ENCODE results near the gene CD244. TPM values are rescaled to one million over a fixed set of nuclear protein-coding genes. Genes with fewer than 3 reads are reported as not detected.

CD244 gene
- total RNA-seq, 2 donors from 2014 or later, result 0.55 to 1.1 TPM

GRCh38 chr1:160799641-160800040 lies 63.0 kb downstream of the CD244 start:
- Histone ChIP-seq H3K27me3 (replicated peaks; ENCODE audit: insufficient read depth) (no peaks in the 10 kb centered on the region), H3K27ac (no peak overlapping the region), H3K9me3 (no peaks in the 10 kb centered on the region), H3K4me3 (no peak overlapping the region), H3K4me1 (replicated peaks) (no peaks in the 10 kb centered on the region), H3K36me3 (no peaks in the 10 kb centered on the region)
- 94% methylated on average over 5 of the region's 5 CpGs for WGBS
- DNase-seq (ENCODE audit: low spot score), result no peak
- TF ChIP-seq CTCF (IDR thresholded peaks at IDR 0.05) (no peak), POLR2AphosphoS5 (IDR thresholded peaks at IDR 0.05) (no peak)
- intact Hi-C loops (cut with DNase I), result no loop called here

GRCh38 chr1:160798439-160798838 lies 64.2 kb downstream of the CD244 start:
- WGBS, result 94% methylated on average over 2 of the region's 2 CpGs
- no peak for DNase-seq (ENCODE audit: low spot score)

GRCh38 chr1:160797861-160798273 lies 64.8 kb downstream of the CD244 start:
- 35% methylated on average over 4 of the region's 4 CpGs for WGBS
- Histone ChIP-seq H3K27ac (no peak overlapping the region), H3K36me3 (no peaks in the 10 kb centered on the region), H3K9me3 (no peaks in the 10 kb centered on the region), H3K27me3 (replicated peaks; ENCODE audit: insufficient read depth) (no peaks in the 10 kb centered on the region), H3K4me1 (replicated peaks) (no peaks in the 10 kb centered on the region), H3K4me3 (no peak overlapping the region)
- DNase-seq (ENCODE audit: low spot score), result no peak
- TF ChIP-seq POLR2AphosphoS5 (IDR thresholded peaks at IDR 0.05) (no peak), POLR2A (IDR thresholded peaks at IDR 0.05) (no peak), CTCF (IDR thresholded peaks at IDR 0.05) (no peak)
- intact Hi-C loops (cut with DNase I), result no loop called here

More at GRCh38 chr1:160798439-160798838, 64.2 kb downstream of the CD244 start:
- intact Hi-C loops (cut with DNase I), result no loop called here
- Histone ChIP-seq H3K4me3 (no peak overlapping the region), H3K27ac (no peak overlapping the region), H3K27me3 (replicated peaks; ENCODE audit: insufficient read depth) (no peaks in the 10 kb centered on the region), H3K36me3 (no peaks in the 10 kb centered on the region), H3K4me1 (replicated peaks) (no peaks in the 10 kb centered on the region), H3K9me3 (no peaks in the 10 kb centered on the region)
- TF ChIP-seq POLR2AphosphoS5 (IDR thresholded peaks at IDR 0.05) (no peak), CTCF (IDR thresholded peaks at IDR 0.05) (no peak), POLR2A (IDR thresholded peaks at IDR 0.05) (no peak)

GRCh38 chr1:160797271-160797709 lies 65.4 kb downstream of the CD244 start:
- no peak for DNase-seq (ENCODE audit: low spot score)
- WGBS, result 64% methylated on average over 3 of the region's 3 CpGs
- Histone ChIP-seq H3K4me1 (replicated peaks) (no peaks in the 10 kb centered on the region), H3K4me3 (no peak overlapping the region), H3K36me3 (no peaks in the 10 kb centered on the region), H3K9me3 (no peaks in the 10 kb centered on the region), H3K27ac (no peak overlapping the region), H3K27me3 (replicated peaks; ENCODE audit: insufficient read depth) (no peaks in the 10 kb centered on the region)
- TF ChIP-seq CTCF (IDR thresholded peaks at IDR 0.05), result no peak
- no peak for TF ChIP-seq POLR2A (IDR thresholded peaks at IDR 0.05)
- TF ChIP-seq POLR2AphosphoS5 (IDR thresholded peaks at IDR 0.05), result no peak
- intact Hi-C loops (cut with DNase I), result no loop called here

- Histone ChIP-seq H3K36me3 (no peaks in the 10 kb centered on the region), H3K9me3 (no peaks in the 10 kb centered on the region), H3K27ac (no peak within 1 kb of the TSS), H3K27me3 (replicated peaks; ENCODE audit: insufficient read depth) (no peaks in the 10 kb centered on the region), H3K4me1 (replicated peaks) (no peaks in the 10 kb centered on the region), H3K4me3 (no peak within 1 kb of the TSS)
- intact Hi-C loops (cut with DNase I), result no loop called here
- TF ChIP-seq POLR2AphosphoS5 (IDR thresholded peaks at IDR 0.05), result peak; percentile 33
- TF ChIP-seq CTCF (IDR thresholded peaks at IDR 0.05), result no peak
- 73% methylated on average over 4 of the region's 4 CpGs for WGBS
- no peak for DNase-seq (ENCODE audit: low spot score)
These were observed 66.7 kb downstream of the CD244 start, which contains the start of gene LY9 for GRCh38 chr1:160795951-160796383. Gene LY9, plus strand, starts transcription at chr1:160796174. Its CDS starts 14 bp downstream, at chr1:160796188.
